ENCODE measurements around the gene MORF4L1.

MORF4L1 gene

GRCh38 chr15:78909160-78909695, 36.5 kb downstream of the MORF4L1 start:
- DNase-seq (ENCODE audit: low read depth), result no peak
- TF ChIP-seq CTCF (IDR thresholded peaks at IDR 0.05; ENCODE audit: control insufficient read depth, extremely low read depth, insufficient read depth), result no peak

GRCh38 chr15:78909791-78910228, 37.1 kb downstream of the MORF4L1 start:
- peak; percentile 69 for TF ChIP-seq CTCF (IDR thresholded peaks at IDR 0.05; ENCODE audit: control insufficient read depth, extremely low read depth, insufficient read depth)
- H3K4me3 ChIP-seq (ENCODE audit: low read depth, low read length), result no peak overlapping the region
- DNase-seq (ENCODE audit: low read depth), result no peak

More at GRCh38 chr15:78909160-78909695, 36.5 kb downstream of the MORF4L1 start:
- H3K4me3 ChIP-seq (ENCODE audit: low read depth, low read length), result no peak overlapping the region

GRCh38 chr15:78910271-78910670, 37.6 kb downstream of the MORF4L1 start:
- no peak overlapping the region for H3K4me3 ChIP-seq (ENCODE audit: low read depth, low read length)
- DNase-seq (ENCODE audit: low read depth), result no peak
- no peak for TF ChIP-seq CTCF (IDR thresholded peaks at IDR 0.05; ENCODE audit: control insufficient read depth, extremely low read depth, insufficient read depth)

- H3K4me3 ChIP-seq (ENCODE audit: low read depth, low read length), result no peak overlapping the region
- DNase-seq (ENCODE audit: low read depth), result no peak
- TF ChIP-seq CTCF (IDR thresholded peaks at IDR 0.05; ENCODE audit: control insufficient read depth, extremely low read depth, insufficient read depth), result no peak
Observed at GRCh38 chr15:78912316-78912715, 39.6 kb downstream of the MORF4L1 start.

GRCh38 chr15:78913012-78913411, 40.3 kb downstream of the MORF4L1 start:
- H3K4me3 ChIP-seq (ENCODE audit: low read depth, low read length), result no peak overlapping the region
- TF ChIP-seq CTCF (IDR thresholded peaks at IDR 0.05; ENCODE audit: control insufficient read depth, extremely low read depth, insufficient read depth), result no peak
- DNase-seq (ENCODE audit: low read depth), result no peak

- no peak overlapping the region for H3K4me3 ChIP-seq (ENCODE audit: low read depth, low read length)
- TF ChIP-seq CTCF (IDR thresholded peaks at IDR 0.05; ENCODE audit: control insufficient read depth, extremely low read depth, insufficient read depth), result peak; percentile 48
- DNase-seq (ENCODE audit: low read depth), result no peak
Observed at GRCh38 chr15:78914027-78914764, 41.5 kb downstream of the MORF4L1 start.
